ENCODE data around the gene TFF1.

TFF1 gene

GRCh38 chr21:42403611-42404231 lies 37.4 kb upstream of the TFF1 start, which contains the start of gene UBASH3A:
Gene UBASH3A (plus strand): TSS chr21:42403902. CDS start chr21:42403946, 44 bp downstream.
- DNase-seq = no peak
- H3K9ac ChIP-seq (ENCODE audit: low read length) = no peak within 1 kb of the TSS
- H3K79me2 ChIP-seq (ENCODE audit: control insufficient read depth, insufficient read depth, low read length) = no peaks in the 10 kb centered on the region
- no CpG with 5 or more reads among the region's 21 CpGs for WGBS (ENCODE audit: extremely low coverage, insufficient coverage, low lambda C conversion rate)
- H3K4me1 ChIP-seq (ENCODE audit: control insufficient read depth, low read depth, low read length) = no peaks in the 10 kb centered on the region
- no peak within 1 kb of the TSS for H2AK5ac ChIP-seq (ENCODE audit: low read length)
- H3K27me3 ChIP-seq (ENCODE audit: insufficient read depth, low read length, poor library complexity) = no peaks in the 10 kb centered on the region
- no peak within 1 kb of the TSS for H3K4me3 ChIP-seq (ENCODE audit: low read length)
- no peak within 1 kb of the TSS for H3K23ac ChIP-seq (ENCODE audit: low read length)
- no peak within 1 kb of the TSS for H2BK120ac ChIP-seq (ENCODE audit: low read depth, low read length)
- no peak within 1 kb of the TSS for H2BK5ac ChIP-seq (ENCODE audit: low read length)
- no peak within 1 kb of the TSS for H2BK15ac ChIP-seq (replicated peaks; ENCODE audit: low read depth)
- H3K4ac ChIP-seq (ENCODE audit: low read depth, low read length) = no peak within 1 kb of the TSS
- no peaks in the 10 kb centered on the region for H3K79me1 ChIP-seq (ENCODE audit: low read length)
- H4K8ac ChIP-seq (ENCODE audit: low read depth, low read length) = no peak within 1 kb of the TSS
- no peak within 1 kb of the TSS for H4K5ac ChIP-seq (ENCODE audit: low read length)
- H3K36me3 ChIP-seq (ENCODE audit: control insufficient read depth, insufficient read depth, low read length) = no peaks in the 10 kb centered on the region
- no peak within 1 kb of the TSS for H3K18ac ChIP-seq (ENCODE audit: low read length)
- no peak within 1 kb of the TSS for H3K4me2 ChIP-seq (ENCODE audit: low read length)
- H3K56ac ChIP-seq (ENCODE audit: low read length) = no peak within 1 kb of the TSS
- H3K27ac ChIP-seq (ENCODE audit: low read depth, low read length) = no peak within 1 kb of the TSS

- Histone ChIP-seq H2AK5ac (ENCODE audit: low read length) (no peak overlapping the region), H3K36me3 (ENCODE audit: control insufficient read depth, insufficient read depth, low read length) (no peaks in the 10 kb centered on the region), H3K56ac (ENCODE audit: low read length) (no peak overlapping the region), H4K8ac (ENCODE audit: low read depth, low read length) (no peak overlapping the region), H3K4me1 (ENCODE audit: control insufficient read depth, low read depth, low read length) (no peaks in the 10 kb centered on the region), H3K4me2 (ENCODE audit: low read length) (no peak overlapping the region), H2BK15ac (replicated peaks; ENCODE audit: low read depth) (no peak overlapping the region), H3K4me3 (ENCODE audit: low read length) (no peak overlapping the region), H2BK5ac (ENCODE audit: low read length) (no peak overlapping the region), H3K23ac (ENCODE audit: low read length) (no peak overlapping the region), H2BK120ac (ENCODE audit: low read depth, low read length) (no peak overlapping the region), H3K18ac (ENCODE audit: low read length) (no peak overlapping the region), H3K27me3 (ENCODE audit: insufficient read depth, low read length, poor library complexity) (no peaks in the 10 kb centered on the region), H3K4ac (ENCODE audit: low read depth, low read length) (no peak overlapping the region), H3K79me2 (ENCODE audit: control insufficient read depth, insufficient read depth, low read length) (no peaks in the 10 kb centered on the region), H4K5ac (ENCODE audit: low read length) (no peak overlapping the region), H3K79me1 (ENCODE audit: low read length) (no peaks in the 10 kb centered on the region), H3K27ac (ENCODE audit: low read depth, low read length) (no peak overlapping the region), H3K9ac (ENCODE audit: low read length) (no peak overlapping the region)
- DNase-seq = no peak
- no CpG with 5 or more reads among the region's 2 CpGs for WGBS (ENCODE audit: extremely low coverage, insufficient coverage, low lambda C conversion rate)
Measured at GRCh38 chr21:42401820-42402251, 35.5 kb upstream of the TFF1 start.

GRCh38 chr21:42401154-42401553 lies 34.8 kb upstream of the TFF1 start:
- no peak overlapping the region for H4K5ac ChIP-seq (ENCODE audit: low read length)
- H4K8ac ChIP-seq (ENCODE audit: low read depth, low read length) = no peak overlapping the region
- H3K18ac ChIP-seq (ENCODE audit: low read length) = no peak overlapping the region
- no peak overlapping the region for H3K27ac ChIP-seq (ENCODE audit: low read depth, low read length)
- no peak overlapping the region for H3K4me2 ChIP-seq (ENCODE audit: low read length)
- no peak overlapping the region for H2AK5ac ChIP-seq (ENCODE audit: low read length)
- H3K4ac ChIP-seq (ENCODE audit: low read depth, low read length) = no peak overlapping the region
- H3K36me3 ChIP-seq (ENCODE audit: control insufficient read depth, insufficient read depth, low read length) = no peaks in the 10 kb centered on the region
- H3K23ac ChIP-seq (ENCODE audit: low read length) = no peak overlapping the region
- no peak overlapping the region for H3K4me3 ChIP-seq (ENCODE audit: low read length)
- no peak overlapping the region for H2BK120ac ChIP-seq (ENCODE audit: low read depth, low read length)
- no peaks in the 10 kb centered on the region for H3K79me1 ChIP-seq (ENCODE audit: low read length)
- no peaks in the 10 kb centered on the region for H3K79me2 ChIP-seq (ENCODE audit: control insufficient read depth, insufficient read depth, low read length)
- DNase-seq = peak; percentile 37
- H3K56ac ChIP-seq (ENCODE audit: low read length) = no peak overlapping the region
- no peak overlapping the region for H2BK5ac ChIP-seq (ENCODE audit: low read length)
- H3K9ac ChIP-seq (ENCODE audit: low read length) = no peak overlapping the region
- no peaks in the 10 kb centered on the region for H3K27me3 ChIP-seq (ENCODE audit: insufficient read depth, low read length, poor library complexity)
- no peaks in the 10 kb centered on the region for H3K4me1 ChIP-seq (ENCODE audit: control insufficient read depth, low read depth, low read length)
- H2BK15ac ChIP-seq (replicated peaks; ENCODE audit: low read depth) = no peak overlapping the region
- no CpG with 5 or more reads among the region's 3 CpGs for WGBS (ENCODE audit: extremely low coverage, insufficient coverage, low lambda C conversion rate)

- no CpG with 5 or more reads among the region's 4 CpGs for WGBS (ENCODE audit: extremely low coverage, insufficient coverage, low lambda C conversion rate)
- Histone ChIP-seq H4K5ac (ENCODE audit: low read length) (no peak overlapping the region), H2AK5ac (ENCODE audit: low read length) (no peak overlapping the region), H3K27ac (ENCODE audit: low read depth, low read length) (no peak overlapping the region), H3K18ac (ENCODE audit: low read length) (no peak overlapping the region), H3K27me3 (ENCODE audit: insufficient read depth, low read length, poor library complexity) (no peaks in the 10 kb centered on the region), H3K4me3 (ENCODE audit: low read length) (no peak overlapping the region), H3K36me3 (ENCODE audit: control insufficient read depth, insufficient read depth, low read length) (no peaks in the 10 kb centered on the region), H3K56ac (ENCODE audit: low read length) (no peak overlapping the region), H3K79me1 (ENCODE audit: low read length) (no peaks in the 10 kb centered on the region), H3K23ac (ENCODE audit: low read length) (no peak overlapping the region), H3K4me2 (ENCODE audit: low read length) (no peak overlapping the region), H2BK15ac (replicated peaks; ENCODE audit: low read depth) (no peak overlapping the region), H2BK5ac (ENCODE audit: low read length) (no peak overlapping the region), H2BK120ac (ENCODE audit: low read depth, low read length) (no peak overlapping the region), H3K9ac (ENCODE audit: low read length) (no peak overlapping the region), H3K4me1 (ENCODE audit: control insufficient read depth, low read depth, low read length) (no peaks in the 10 kb centered on the region), H3K79me2 (ENCODE audit: control insufficient read depth, insufficient read depth, low read length) (no peaks in the 10 kb centered on the region), H3K4ac (ENCODE audit: low read depth, low read length) (no peak overlapping the region), H4K8ac (ENCODE audit: low read depth, low read length) (no peak overlapping the region)
- DNase-seq = peak; percentile 37
Measured at GRCh38 chr21:42400525-42400924, 34.2 kb upstream of the TFF1 start.

GRCh38 chr21:42398436-42399028 lies 32.2 kb upstream of the TFF1 start:
- Histone ChIP-seq H3K23ac (ENCODE audit: low read length) (no peak overlapping the region), H3K9ac (ENCODE audit: low read length) (no peak overlapping the region), H2BK15ac (replicated peaks; ENCODE audit: low read depth) (no peak overlapping the region), H4K5ac (ENCODE audit: low read length) (no peak overlapping the region), H3K4ac (ENCODE audit: low read depth, low read length) (no peak overlapping the region), H3K36me3 (ENCODE audit: control insufficient read depth, insufficient read depth, low read length) (no peaks in the 10 kb centered on the region), H2BK120ac (ENCODE audit: low read depth, low read length) (no peak overlapping the region), H3K4me3 (ENCODE audit: low read length) (no peak overlapping the region), H3K79me2 (ENCODE audit: control insufficient read depth, insufficient read depth, low read length) (no peaks in the 10 kb centered on the region), H3K27ac (ENCODE audit: low read depth, low read length) (no peak overlapping the region), H4K8ac (ENCODE audit: low read depth, low read length) (no peak overlapping the region), H3K56ac (ENCODE audit: low read length) (no peak overlapping the region), H3K4me2 (ENCODE audit: low read length) (no peak overlapping the region), H3K18ac (ENCODE audit: low read length) (no peak overlapping the region), H2BK5ac (ENCODE audit: low read length) (no peak overlapping the region), H3K79me1 (ENCODE audit: low read length) (no peaks in the 10 kb centered on the region), H3K27me3 (ENCODE audit: insufficient read depth, low read length, poor library complexity) (no peaks in the 10 kb centered on the region), H3K4me1 (ENCODE audit: control insufficient read depth, low read depth, low read length) (no peaks in the 10 kb centered on the region), H2AK5ac (ENCODE audit: low read length) (no peak overlapping the region)
- DNase-seq = peak; percentile 27
- WGBS (ENCODE audit: extremely low coverage, insufficient coverage, low lambda C conversion rate) = no CpG with 5 or more reads among the region's 12 CpGs

All from mesendoderm (in vitro differentiated cells).